ENCODE data around the gene S100A10. TPM values are rescaled to one million over a fixed set of nuclear protein-coding genes. Genes with fewer than 3 reads are reported as not detected.
A peak's percentile ranks its signal among the peaks of the same experiment; 100 is the strongest.

The S100A10 gene
- total and polyA plus RNA-seq, 2 experiments from 2014 or later, result 14.6 to 103 TPM

GRCh38 chr1:151995774-151996173 is 2.1 kb upstream of the S100A10 start:
- H3K27me3 ChIP-seq, result peaks cover 70% of the 10 kb centered on the region
- H3K27ac ChIP-seq, result no peak overlapping the region
- H3K36me3 ChIP-seq, result no peaks in the 10 kb centered on the region
- DNase-seq (ENCODE audit: low read depth in 1 of 2, low spot score in 1 of 2), result no peak
- H3K4me3 ChIP-seq, result no peak overlapping the region
- no peak for TF ChIP-seq CTCF (IDR thresholded peaks at IDR 0.05; ENCODE audit: low read depth, low read length)
- H3K4me1 ChIP-seq (ENCODE audit: low read depth), result no peaks in the 10 kb centered on the region
- H3K9me3 ChIP-seq (ENCODE audit: low read depth), result no peaks in the 10 kb centered on the region

- H3K27ac ChIP-seq, result no peak overlapping the region
- peak in 1 of 2 donors; percentile 92 for DNase-seq (ENCODE audit: low read depth in 1 of 2, low spot score in 1 of 2)
Observed at GRCh38 chr1:151994956-151995355, 1.3 kb upstream of the S100A10 start.

GRCh38 chr1:151993084-151993733 is 450 bp downstream of the S100A10 start:
- H3K4me1 ChIP-seq (ENCODE audit: low read depth), result peaks cover 2% of the 10 kb centered on the region
- DNase-seq (ENCODE audit: low read depth in 1 of 2, low spot score in 1 of 2), result peak in 1 of 2 donors; percentile 29

More at GRCh38 chr1:151994956-151995355, 1.3 kb upstream of the S100A10 start:
- no peak overlapping the region for H3K4me3 ChIP-seq
- no peaks in the 10 kb centered on the region for H3K4me1 ChIP-seq (ENCODE audit: low read depth)
- H3K27me3 ChIP-seq, result peaks cover 73% of the 10 kb centered on the region
- TF ChIP-seq CTCF (IDR thresholded peaks at IDR 0.05; ENCODE audit: low read depth, low read length), result no peak
- H3K9me3 ChIP-seq (ENCODE audit: low read depth), result no peaks in the 10 kb centered on the region
- H3K36me3 ChIP-seq, result no peaks in the 10 kb centered on the region

GRCh38 chr1:151992303-151993083 is 1.2 kb downstream of the S100A10 start:
- no peak for TF ChIP-seq CTCF (IDR thresholded peaks at IDR 0.05; ENCODE audit: low read depth, low read length)

More at GRCh38 chr1:151993084-151993733, 450 bp downstream of the S100A10 start:
- TF ChIP-seq CTCF (IDR thresholded peaks at IDR 0.05; ENCODE audit: low read depth, low read length), result no peak
- peaks cover 62% of the 10 kb centered on the region for H3K27me3 ChIP-seq
- no peak overlapping the region for H3K27ac ChIP-seq
- no peaks in the 10 kb centered on the region for H3K9me3 ChIP-seq (ENCODE audit: low read depth)
- H3K36me3 ChIP-seq, result no peaks in the 10 kb centered on the region
- peak overlapping the region; percentile 43 for H3K4me3 ChIP-seq

GRCh38 chr1:151991663-151992302 is 1.9 kb downstream of the S100A10 start:
- no peak for DNase-seq (ENCODE audit: low read depth in 1 of 2, low spot score in 1 of 2)
- no peak overlapping the region for H3K27ac ChIP-seq
- TF ChIP-seq CTCF (IDR thresholded peaks at IDR 0.05; ENCODE audit: low read depth, low read length), result no peak
- no peak overlapping the region for H3K4me3 ChIP-seq
- no peaks in the 10 kb centered on the region for H3K36me3 ChIP-seq
- H3K9me3 ChIP-seq (ENCODE audit: low read depth), result no peaks in the 10 kb centered on the region
- peaks cover 52% of the 10 kb centered on the region for H3K27me3 ChIP-seq
- peaks cover 6% of the 10 kb centered on the region for H3K4me1 ChIP-seq (ENCODE audit: low read depth)

More at GRCh38 chr1:151992303-151993083, 1.2 kb downstream of the S100A10 start:
- Histone ChIP-seq H3K27ac (no peak overlapping the region), H3K27me3 (peaks cover 55% of the 10 kb centered on the region), H3K4me3 (peak overlapping the region; percentile 43), H3K36me3 (no peaks in the 10 kb centered on the region), H3K4me1 (ENCODE audit: low read depth) (peaks cover 6% of the 10 kb centered on the region), H3K9me3 (ENCODE audit: low read depth) (no peaks in the 10 kb centered on the region)
- peak in 1 of 2 donors; percentile 85 for DNase-seq (ENCODE audit: low read depth in 1 of 2, low spot score in 1 of 2)
